HG03460 (cell line): ENCODE results near the gene GPR157.
A peak's percentile ranks its signal among the peaks of the same experiment; 100 is the strongest.

Source experiments
- ATAC-seq: cut with Tn5 transposase; IDR thresholded peaks from one replicate; pipeline ENCODE4 v1.9.1; 2021; ENCODE audit not compliant: unreplicated experiment

Gene GPR157

GRCh38 chr1:9093581-9093980 is 35.3 kb downstream of the GPR157 start:
- ATAC-seq = no peak

- no peak for ATAC-seq
These were observed 35.8 kb downstream of the GPR157 start for GRCh38 chr1:9093091-9093490.

- ATAC-seq = no peak
These were observed 40.1 kb downstream of the GPR157 start for GRCh38 chr1:9088807-9089206.

DNA sequence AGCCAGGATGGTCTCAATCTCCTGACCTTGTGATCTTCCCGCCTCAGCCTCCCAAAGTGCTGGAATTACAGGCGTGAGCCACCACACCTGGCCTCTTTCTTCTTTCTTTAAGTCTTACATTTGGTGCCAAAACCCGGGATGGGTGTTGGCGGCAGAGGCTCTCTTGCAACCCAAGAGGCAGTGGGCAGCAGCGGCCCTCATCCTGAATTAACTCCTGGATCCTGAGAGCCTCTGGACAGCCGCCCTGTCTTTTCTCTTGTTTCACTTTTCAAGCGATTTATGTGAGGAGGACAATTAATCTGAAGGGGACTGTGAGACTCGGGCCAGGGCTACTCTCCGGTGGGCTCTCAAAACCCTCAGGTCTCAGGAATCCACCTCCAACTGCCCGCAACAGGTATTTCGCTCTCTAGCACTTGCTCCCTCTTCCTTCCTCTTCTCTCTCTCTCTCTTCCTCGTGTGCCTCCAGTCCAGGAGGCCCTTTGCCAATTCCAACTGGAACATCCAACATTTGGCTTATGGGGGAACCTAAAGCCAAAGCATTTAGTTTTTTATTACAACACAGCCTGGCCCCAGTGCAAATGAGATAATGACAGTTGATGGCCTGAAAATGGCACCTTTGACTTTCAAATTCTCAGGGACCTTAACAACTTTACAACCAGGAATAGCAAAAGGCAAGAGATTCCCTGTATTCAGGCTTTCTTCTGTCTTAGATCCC is 41.3 kb downstream of the GPR157 start:
- ATAC-seq = no peak

DNA sequence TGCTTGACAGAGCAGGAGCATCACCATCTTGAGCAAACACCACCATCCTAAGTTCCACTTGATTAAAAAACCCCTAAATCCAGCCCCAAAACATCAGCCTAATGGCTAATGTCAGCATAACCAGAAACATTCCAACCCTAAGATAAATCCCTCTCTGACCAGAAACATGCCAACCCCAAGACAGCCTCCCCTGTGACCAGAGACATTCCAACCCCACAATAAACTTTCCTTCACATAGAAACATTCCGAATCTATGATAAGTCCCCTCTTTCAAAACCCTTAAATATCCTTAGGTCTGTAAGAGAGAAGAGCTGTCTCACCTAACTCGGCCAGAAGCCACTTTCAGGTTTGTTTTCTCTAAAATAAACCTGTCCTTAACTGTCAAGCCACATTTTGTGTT is 42.1 kb downstream of the GPR157 start:
- ATAC-seq = no peak

DNA sequence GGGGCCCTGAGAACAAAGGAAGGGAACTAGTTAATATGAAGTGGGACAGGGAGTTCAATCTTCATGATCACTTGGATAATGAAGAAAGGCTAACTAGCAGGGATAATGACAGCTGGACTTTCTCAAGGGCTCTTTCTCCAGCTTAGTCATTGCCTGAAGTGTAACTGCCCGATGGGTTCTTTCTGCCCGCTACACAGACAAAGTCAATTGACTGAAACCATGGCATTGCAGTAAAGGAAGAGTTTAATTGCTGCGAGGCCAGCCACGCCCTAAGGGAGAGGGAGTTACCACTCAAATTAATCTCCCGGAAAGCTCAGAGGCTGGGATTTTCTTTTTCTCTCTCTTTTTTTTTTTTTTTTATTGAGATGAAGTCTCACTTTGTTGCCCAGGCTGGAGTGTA is 42.9 kb downstream of the GPR157 start:
- ATAC-seq = no peak

GRCh38 chr1:9085306-9085940 is 43.5 kb downstream of the GPR157 start:
- ATAC-seq = no peak

- ATAC-seq = no peak
These were observed 44.0 kb downstream of the GPR157 start for GRCh38 chr1:9084906-9085305.

- ATAC-seq = no peak
These were observed 47.4 kb downstream of the GPR157 start for GRCh38 chr1:9081473-9081872.

DNA sequence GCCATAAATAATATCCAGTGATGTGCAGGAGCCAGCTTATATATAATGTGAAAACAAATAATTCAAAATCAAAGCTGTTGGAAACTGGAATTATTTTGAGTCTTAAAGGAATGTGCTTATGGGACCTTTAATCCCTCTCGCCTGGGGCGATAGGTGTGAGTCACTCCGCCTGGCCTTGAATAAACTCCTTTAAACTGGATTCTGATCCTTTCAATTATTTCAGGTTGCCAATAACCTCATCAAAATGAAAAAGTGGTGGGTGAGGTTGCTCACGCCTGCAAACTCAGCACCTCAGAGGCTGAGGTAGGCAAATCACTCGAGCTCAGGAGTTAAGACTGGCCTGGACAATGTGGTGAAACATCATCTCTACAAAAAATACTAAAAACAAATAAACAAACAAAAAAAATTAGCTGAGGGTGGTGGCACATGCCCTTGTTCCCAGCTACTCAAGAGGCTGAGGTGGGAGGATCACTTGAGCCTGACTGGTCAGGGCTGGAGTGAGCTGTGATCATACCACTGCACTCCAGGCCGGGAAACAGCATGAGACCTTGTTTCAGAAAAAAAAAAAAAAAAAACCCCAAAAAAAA is 48.1 kb downstream of the GPR157 start:
- ATAC-seq = no peak

GRCh38 chr1:9079988-9080704 is 48.8 kb downstream of the GPR157 start:
- ATAC-seq = peak; percentile 44

GRCh38 chr1:9078752-9079500 is 50.0 kb downstream of the GPR157 start:
- no peak for ATAC-seq

GRCh38 chr1:9078015-9078751 is 50.7 kb downstream of the GPR157 start:
- ATAC-seq = peak; percentile 45

DNA sequence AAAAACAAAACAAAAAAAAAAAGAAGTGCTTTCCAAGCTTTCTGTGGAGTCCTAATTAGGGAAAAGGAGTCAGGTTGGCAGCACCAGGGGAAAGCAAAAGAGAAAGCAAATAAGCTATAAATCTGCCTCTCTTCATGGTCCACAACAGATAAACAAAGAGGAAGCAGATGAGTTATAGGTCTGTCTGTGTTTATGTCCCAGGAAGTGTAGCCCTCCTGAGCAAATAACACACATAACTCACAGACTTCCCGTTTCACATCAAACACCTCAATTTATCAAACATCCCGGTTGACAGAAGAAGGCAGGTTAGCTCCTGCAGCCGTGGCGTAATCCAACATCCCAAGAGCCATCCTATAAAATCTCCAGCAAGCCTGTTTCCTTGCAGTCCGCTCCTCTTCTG is 53.9 kb downstream of the GPR157 start:
- ATAC-seq = no peak

DNA sequence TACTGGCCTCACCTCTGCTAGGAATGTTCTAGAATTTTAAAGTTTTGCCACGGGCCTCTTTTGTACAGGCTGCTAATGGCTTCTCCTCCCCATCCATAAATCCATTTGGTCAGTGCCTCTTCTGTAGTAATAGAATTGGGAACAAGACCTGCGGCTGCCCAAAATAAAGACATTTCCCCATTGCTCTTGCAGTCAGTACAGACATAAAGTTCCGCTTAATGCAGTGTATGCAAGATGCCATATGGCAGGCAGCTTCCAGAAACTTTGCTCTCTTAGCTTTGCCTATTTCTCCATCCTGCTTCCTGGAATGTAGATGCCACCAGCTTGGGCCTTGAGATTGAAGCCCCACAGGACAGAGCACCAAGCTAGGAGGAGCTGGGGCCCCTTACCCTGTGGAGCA is 55.8 kb downstream of the GPR157 start:
- no peak for ATAC-seq

- no peak for ATAC-seq
These were observed 57.2 kb downstream of the GPR157 start for GRCh38 chr1:9071554-9072235.

- no peak for ATAC-seq
These were observed 58.4 kb downstream of the GPR157 start for GRCh38 chr1:9070486-9070885.

- peak; percentile 89 for ATAC-seq
These were observed 59.4 kb downstream of the GPR157 start, which contains the start of gene SLC2A5 for GRCh38 chr1:9069326-9070100. Gene SLC2A5, minus strand, starts transcription at chr1:9069635. Its CDS starts 99 bp downstream, at chr1:9069536.

DNA sequence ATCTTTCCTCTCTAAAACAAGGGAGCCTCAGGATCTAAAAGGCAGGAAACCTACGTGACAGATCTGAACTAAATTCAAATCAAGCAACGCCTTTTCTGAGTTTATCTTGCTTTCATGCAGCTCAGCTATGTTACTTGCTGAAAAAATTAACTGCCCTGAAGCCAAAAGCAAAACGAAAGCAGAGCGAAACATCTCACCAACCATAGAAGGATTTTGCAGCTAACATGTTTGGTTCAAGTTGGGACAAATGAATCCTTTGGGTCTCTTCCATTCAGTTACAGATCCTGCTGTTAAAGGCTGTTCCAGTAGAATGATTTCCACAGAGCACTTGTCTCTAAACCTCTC is 59.9 kb downstream of the GPR157 start:
- ATAC-seq = no peak
